HAP-1 (cell line): ENCODE measurements around the gene LIX1L.
A peak's percentile ranks its signal among the peaks of the same experiment; 100 is the strongest.
"Not testable (repeated sequence)": the region's sequence is repeated elsewhere in the genome, so short reads cannot be mapped to it uniquely, and the experiment has no call there.

ENCODE experiments used
- DNase-seq, 2 experiments: peaks; one replicate each; pipeline ENCODE4 v3.0.0-alpha.2; 2016 to 2020; ENCODE audit warnings: low spot score in 2 of 2
- H3K27me3 ChIP-seq: fragments of 250-450 bp; sonication (Bioruptor Pico); 2 replicates; pipeline ENCODE4 v1.5.1; 2020; ENCODE audit warnings: low read depth, mild to moderate bottlenecking, moderate library complexity
- H3K36me3 ChIP-seq: fragments of 250-450 bp; sonication (Bioruptor Pico); replicated peaks from 2 replicates; pipeline ENCODE4 v1.5.1; 2020; ENCODE audit warnings: mild to moderate bottlenecking
- H3K4me1 ChIP-seq: fragments of 250-450 bp; sonication (Bioruptor Pico); 2 replicates; pipeline ENCODE4 v1.5.1; 2020; ENCODE audit warnings: mild to moderate bottlenecking
- H3K4me3 ChIP-seq: fragments of 250-450 bp; sonication (Bioruptor Pico); 2 replicates; pipeline ENCODE4 v1.5.1; 2020; ENCODE audit warnings: mild to moderate bottlenecking, moderate library complexity
- H3K9me3 ChIP-seq: fragments of 250-450 bp; sonication (Bioruptor Pico); 2 replicates; pipeline ENCODE4 v1.5.1; 2020; ENCODE audit warnings: mild to moderate bottlenecking, moderate library complexity
- in situ Hi-C: fragments of 300-500 bp; cut with MboI; formaldehyde crosslinking; loops from 3 replicates; pipeline ENCODE4 v1.14.3; 2020; ENCODE audit warnings: low sequenced_read_pairs, inconsistent platforms, mixed read lengths

Gene LIX1L

GRCh38 chr1:145952903-145953302 lies 4.9 kb downstream of the LIX1L start:
- Histone ChIP-seq H3K9me3 (no peaks in the 10 kb centered on the region), H3K4me1 (peaks cover 10% of the 10 kb centered on the region), H3K36me3 (no peaks in the 10 kb centered on the region; the same call in 1 of the 2 replicates), H3K4me3 (no peak overlapping the region), H3K27me3 (no peaks in the 10 kb centered on the region)
- no peak for DNase-seq
- in situ Hi-C loops, result no loop called here

- Histone ChIP-seq H3K27me3 (no peaks in the 10 kb centered on the region), H3K36me3 (peaks cover 9% of the 10 kb centered on the region), H3K4me1 (peaks cover 6% of the 10 kb centered on the region), H3K4me3 (no peak overlapping the region), H3K9me3 (no peaks in the 10 kb centered on the region)
- no peak for DNase-seq
- in situ Hi-C loops, result no loop called here
Observed at GRCh38 chr1:145951526-145951925, 6.3 kb downstream of the LIX1L start.

- no peak overlapping the region for H3K4me3 ChIP-seq
- no peaks in the 10 kb centered on the region for H3K27me3 ChIP-seq
- H3K36me3 ChIP-seq, result peaks cover 12% of the 10 kb centered on the region
- DNase-seq, result no peak
- no peaks in the 10 kb centered on the region for H3K9me3 ChIP-seq
- in situ Hi-C loops, result no loop called here
- no peaks in the 10 kb centered on the region; the same call in 1 of the 2 replicates for H3K4me1 ChIP-seq
Observed at GRCh38 chr1:145949219-145949618, 8.6 kb downstream of the LIX1L start.

GRCh38 chr1:145947551-145947950 lies 10.3 kb downstream of the LIX1L start:
- H3K36me3 ChIP-seq, result peaks cover 12% of the 10 kb centered on the region
- H3K4me3 ChIP-seq, result no peak overlapping the region
- H3K4me1 ChIP-seq, result no peaks in the 10 kb centered on the region; the same call in 1 of the 2 replicates

GRCh38 chr1:145946477-145946986 lies 11.3 kb downstream of the LIX1L start:
- no peak overlapping the region for H3K4me3 ChIP-seq
- H3K36me3 ChIP-seq, result peaks cover 12% of the 10 kb centered on the region
- H3K9me3 ChIP-seq, result no peaks in the 10 kb centered on the region
- DNase-seq, result no peak
- no peaks in the 10 kb centered on the region for H3K4me1 ChIP-seq
- H3K27me3 ChIP-seq, result no peaks in the 10 kb centered on the region
- in situ Hi-C loops, result no loop called here

More at GRCh38 chr1:145947551-145947950, 10.3 kb downstream of the LIX1L start:
- in situ Hi-C loops, result no loop called here
- DNase-seq, result no peak
- H3K9me3 ChIP-seq, result no peaks in the 10 kb centered on the region
- H3K27me3 ChIP-seq, result no peaks in the 10 kb centered on the region

GRCh38 chr1:145944532-145944931 lies 13.3 kb downstream of the LIX1L start:
- no peaks in the 10 kb centered on the region for H3K27me3 ChIP-seq
- no peaks in the 10 kb centered on the region for H3K9me3 ChIP-seq
- no peaks in the 10 kb centered on the region for H3K4me1 ChIP-seq
- H3K4me3 ChIP-seq, result no peak overlapping the region
- peaks cover 12% of the 10 kb centered on the region for H3K36me3 ChIP-seq
- DNase-seq, result no peak
- in situ Hi-C loops, result no loop called here

- no peaks in the 10 kb centered on the region for H3K27me3 ChIP-seq
- no peaks in the 10 kb centered on the region for H3K9me3 ChIP-seq
- no peaks in the 10 kb centered on the region for H3K4me1 ChIP-seq
- no peak for DNase-seq
- in situ Hi-C loops, result no loop called here
- H3K36me3 ChIP-seq, result peaks cover 12% of the 10 kb centered on the region
- H3K4me3 ChIP-seq, result no peak overlapping the region
Observed at GRCh38 chr1:145942871-145943270, 14.9 kb downstream of the LIX1L start.

GRCh38 chr1:145942405-145942804 lies 15.4 kb downstream of the LIX1L start:
- in situ Hi-C loops, result no loop called here
- Histone ChIP-seq H3K27me3 (no peaks in the 10 kb centered on the region), H3K4me1 (no peaks in the 10 kb centered on the region), H3K4me3 (no peak overlapping the region), H3K36me3 (peaks cover 12% of the 10 kb centered on the region), H3K9me3 (no peaks in the 10 kb centered on the region)
- no peak for DNase-seq

GRCh38 chr1:145937436-145937835 lies 20.4 kb downstream of the LIX1L start:
- Histone ChIP-seq H3K9me3 (no peaks in the 10 kb centered on the region), H3K4me1 (peaks cover 14% of the 10 kb centered on the region), H3K27me3 (no peaks in the 10 kb centered on the region), H3K36me3 (peaks cover 11% of the 10 kb centered on the region), H3K4me3 (no peak overlapping the region)
- no peak for DNase-seq
- in situ Hi-C loops, result no loop called here

GRCh38 chr1:145936247-145936646 lies 21.6 kb downstream of the LIX1L start:
- H3K27me3 ChIP-seq, result no peaks in the 10 kb centered on the region
- in situ Hi-C loops, result no loop called here
- H3K36me3 ChIP-seq, result peaks cover 11% of the 10 kb centered on the region
- DNase-seq, result no peak
- no peak overlapping the region for H3K4me3 ChIP-seq
- H3K4me1 ChIP-seq, result peaks cover 17% of the 10 kb centered on the region
- no peaks in the 10 kb centered on the region for H3K9me3 ChIP-seq

GRCh38 chr1:145935708-145936107 lies 22.1 kb downstream of the LIX1L start:
- DNase-seq, result peak in 1 of 2 experiments; percentile 32
- in situ Hi-C loops, result no loop called here
- Histone ChIP-seq H3K36me3 (peaks cover 11% of the 10 kb centered on the region), H3K9me3 (no peaks in the 10 kb centered on the region), H3K4me1 (peaks cover 17% of the 10 kb centered on the region), H3K4me3 (no peak overlapping the region), H3K27me3 (no peaks in the 10 kb centered on the region)

GRCh38 chr1:145932522-145933009 lies 25.3 kb downstream of the LIX1L start:
- in situ Hi-C loops, H3K27me3 ChIP-seq, H3K9me3 ChIP-seq, H3K4me3 ChIP-seq: not testable (repeated sequence)
- peaks cover 20% of the 10 kb centered on the region for H3K4me1 ChIP-seq
- DNase-seq, result peak; percentile 38 to 58
- H3K36me3 ChIP-seq, result peaks cover 11% of the 10 kb centered on the region

GRCh38 chr1:145927916-145928643 lies 29.7 kb downstream of the LIX1L start:
- no peaks in the 10 kb centered on the region for H3K9me3 ChIP-seq
- in situ Hi-C loops, result loop anchor here (5.0 kb wide), 1 partner anchor 34 kb away; the partner anchor contains the start of genes ANKRD34A and POLR3GL
- no peak for DNase-seq
- H3K4me3 ChIP-seq, result peak overlapping the region; percentile 78
- H3K36me3 ChIP-seq, result peaks cover 8% of the 10 kb centered on the region
- no peaks in the 10 kb centered on the region for H3K27me3 ChIP-seq
- peaks cover 17% of the 10 kb centered on the region for H3K4me1 ChIP-seq
